Mononuclear cell (primary cell): ENCODE measurements around the gene CDK5RAP1. TPM values are rescaled to one million over a fixed set of nuclear protein-coding genes. Genes with fewer than 3 reads are reported as not detected.

Experiments
- H3K27me3 ChIP-seq: 2 replicates; pipeline ENCODE4 v1.6.0; 2011; ENCODE audit warnings: low read length, control low read depth; ENCODE audit not compliant: insufficient read depth
- H3K4me1 ChIP-seq: 2 replicates; pipeline ENCODE4 v1.5.1; 2011; ENCODE audit warnings: mild to moderate bottlenecking, low read length, control low read depth; ENCODE audit not compliant: insufficient read depth
- H3K4me3 ChIP-seq: 2 replicates; pipeline ENCODE4 v1.5.1; 2011; ENCODE audit warnings: mild to moderate bottlenecking, low read length, moderate library complexity
- H3K9me3 ChIP-seq: 2 replicates; pipeline ENCODE4 v1.5.1; 2011; ENCODE audit warnings: low read depth, mild to moderate bottlenecking, control low read depth, low read length
- total RNA-seq: library from RNA; depleted of rRNA; stranded (reverse); fragments of >200 nt; gene quantifications from one replicate; pipeline ENCODE4 v1.2.3, GENCODE V29; 2012

CDK5RAP1 gene
- total RNA-seq, 1 donor = 34.6 TPM

DNA sequence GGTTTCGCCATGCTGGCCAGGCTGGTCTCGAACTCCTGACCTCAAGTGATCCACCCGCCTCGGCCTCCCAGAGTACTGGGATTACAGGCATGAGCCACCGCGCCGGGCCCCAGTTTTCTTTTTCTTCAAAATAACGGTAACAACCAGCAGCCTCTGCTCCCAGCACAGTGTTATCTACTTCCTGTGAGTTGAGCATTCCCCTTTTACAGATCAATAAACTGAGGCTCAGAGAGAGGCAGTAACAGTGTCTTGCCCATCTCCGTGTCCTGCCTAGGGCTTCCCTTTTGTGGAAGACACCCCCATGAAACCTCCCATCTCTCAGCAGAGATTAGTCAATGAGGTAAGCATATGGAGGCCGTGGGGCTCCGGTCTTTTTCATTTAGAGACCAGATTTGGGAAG is 88.7 kb downstream of the CDK5RAP1 start:
- Histone ChIP-seq H3K4me1 (no peaks in the 10 kb centered on the region), H3K9me3 (no peaks in the 10 kb centered on the region), H3K4me3 (no peak overlapping the region), H3K27me3 (no peaks in the 10 kb centered on the region)

DNA sequence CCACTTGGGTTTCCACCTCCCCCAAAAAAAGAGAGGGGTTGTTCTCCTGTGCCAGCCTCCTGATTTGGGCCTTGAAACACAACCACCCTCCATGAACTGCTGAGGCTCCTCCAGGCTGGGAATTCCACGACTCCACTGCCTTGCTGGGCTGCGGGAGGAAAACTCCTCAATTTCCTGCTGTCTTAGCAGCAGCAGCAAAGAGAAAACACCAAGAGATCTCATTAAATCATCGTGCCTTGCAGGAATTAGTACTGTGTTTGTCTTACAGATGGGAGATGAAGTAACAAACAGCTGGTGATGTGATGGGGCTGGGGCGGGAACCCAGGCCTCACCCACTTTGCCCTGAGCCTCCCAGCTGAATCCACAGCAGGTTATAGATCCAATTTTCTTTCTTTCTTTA is 89.3 kb downstream of the CDK5RAP1 start:
- Histone ChIP-seq H3K27me3 (no peaks in the 10 kb centered on the region), H3K4me3 (no peak overlapping the region), H3K9me3 (no peaks in the 10 kb centered on the region), H3K4me1 (no peaks in the 10 kb centered on the region)

DNA sequence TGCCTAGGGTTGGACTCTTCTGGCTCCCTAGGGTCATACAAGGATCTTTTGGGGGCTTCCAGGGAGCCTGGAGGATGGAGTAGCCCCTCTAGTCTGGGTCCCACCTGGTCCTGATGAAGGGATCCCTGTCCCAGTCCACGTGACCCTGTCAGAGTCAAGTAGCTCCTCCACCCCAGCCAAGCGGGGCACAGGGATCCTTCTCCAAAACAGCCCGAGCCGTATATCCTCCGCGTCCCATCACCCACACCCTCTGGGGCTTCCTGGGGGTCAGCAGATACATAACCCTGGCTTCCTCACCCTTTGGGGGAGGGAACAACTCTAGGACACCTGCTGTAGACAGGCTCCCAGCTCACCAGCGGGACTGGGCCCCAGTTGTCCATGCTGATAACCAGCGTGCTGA is 90.3 kb downstream of the CDK5RAP1 start:
- Histone ChIP-seq H3K27me3 (no peaks in the 10 kb centered on the region), H3K4me1 (no peaks in the 10 kb centered on the region), H3K4me3 (no peak overlapping the region), H3K9me3 (no peaks in the 10 kb centered on the region)

DNA sequence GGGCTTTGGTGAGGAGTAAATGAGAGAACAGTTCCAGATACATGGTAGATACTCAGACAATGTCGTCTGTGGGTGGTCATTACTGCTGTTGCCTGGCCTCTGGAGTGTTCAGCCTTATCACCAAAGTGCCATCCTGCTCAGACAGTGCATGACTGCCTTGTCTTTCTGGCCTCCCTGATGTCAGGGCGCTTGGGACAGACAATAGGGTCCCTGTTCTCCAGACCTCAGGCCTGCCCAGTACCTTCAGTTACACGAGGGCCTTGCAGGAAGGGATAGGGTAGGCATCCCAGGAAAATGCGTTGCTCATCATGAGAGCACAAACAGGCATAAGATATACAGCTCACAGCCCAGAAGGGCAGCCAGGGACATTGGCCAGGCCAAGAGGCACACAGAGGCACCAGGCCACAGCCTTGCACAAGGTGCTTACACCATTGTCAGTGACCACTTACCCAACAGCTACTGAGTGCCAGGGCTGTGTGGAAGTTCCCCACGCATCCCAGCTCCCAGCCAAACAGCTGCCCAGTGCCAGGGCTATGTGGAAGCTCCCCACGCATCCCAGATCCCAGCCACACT is 90.9 kb downstream of the CDK5RAP1 start:
- H3K4me3 ChIP-seq = no peak overlapping the region
- H3K27me3 ChIP-seq = no peaks in the 10 kb centered on the region
- H3K4me1 ChIP-seq = no peaks in the 10 kb centered on the region
- no peaks in the 10 kb centered on the region for H3K9me3 ChIP-seq

DNA sequence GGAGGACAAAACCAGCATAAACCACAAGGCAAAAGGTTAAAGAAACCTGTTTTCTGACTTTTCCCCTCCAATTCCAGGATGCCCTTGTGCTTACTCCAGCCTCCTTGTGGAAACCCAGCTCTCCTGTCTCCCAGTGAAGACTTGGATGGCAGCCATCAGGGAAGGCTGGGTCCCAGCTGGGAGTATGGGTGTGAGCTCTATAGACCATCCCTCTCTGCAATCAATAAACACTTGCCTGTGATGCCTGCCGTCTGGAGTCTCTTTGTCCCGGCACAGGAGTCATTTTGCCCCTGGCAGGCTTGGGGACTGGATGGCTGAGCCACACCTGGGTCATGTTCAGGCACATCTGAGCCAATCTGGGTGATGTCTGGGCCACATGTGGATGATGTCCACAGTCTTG is 91.7 kb downstream of the CDK5RAP1 start:
- Histone ChIP-seq H3K27me3 (no peaks in the 10 kb centered on the region), H3K9me3 (no peaks in the 10 kb centered on the region), H3K4me1 (no peaks in the 10 kb centered on the region), H3K4me3 (no peak overlapping the region)

Other genes starting within 250 kb of the CDK5RAP1 start
- gene BPIFA2, start 233.4 kb downstream of the CDK5RAP1 start, total RNA-seq = not detected
- gene BPIFA3, start 184.2 kb downstream of the CDK5RAP1 start, total RNA-seq = not detected
- not detected for gene BPIFA1, start 165.5 kb downstream of the CDK5RAP1 start, total RNA-seq
- not detected for gene BPIFB1, start 118.3 kb downstream of the CDK5RAP1 start, total RNA-seq
- 2.9 TPM for gene SNTA1, start 42.2 kb upstream of the CDK5RAP1 start, total RNA-seq
- 8.9 TPM for gene CBFA2T2, start 88.6 kb upstream of the CDK5RAP1 start, total RNA-seq